ENCODE measurements around the gene ERGIC3. TPM values are rescaled to one million over a fixed set of nuclear protein-coding genes. Genes with fewer than 3 reads are reported as not detected.

ERGIC3 gene
- total RNA-seq, 4 donors from 2014 or later = 143 to 184 (median 163) TPM

DNA sequence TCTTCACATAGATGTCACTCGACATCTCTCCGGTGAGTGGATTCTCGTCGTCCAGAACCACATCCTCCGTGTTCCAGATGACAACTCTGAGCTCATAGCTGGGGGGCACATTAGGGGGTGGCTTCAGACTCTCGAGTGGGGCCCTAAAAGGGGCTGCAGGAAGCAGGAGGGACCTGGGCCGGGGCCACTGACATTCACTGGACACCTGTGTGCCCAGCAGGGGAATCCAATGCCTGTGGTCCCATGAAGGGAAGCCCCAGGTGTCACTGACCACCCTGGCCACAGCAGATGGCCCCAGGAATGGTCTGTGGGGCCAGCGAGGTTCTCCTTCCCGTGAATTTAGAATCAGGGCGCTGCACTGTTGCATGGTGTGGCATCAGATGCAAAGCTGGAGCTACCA lies 18.7 kb downstream of the ERGIC3 start:
- no peak for DNase-seq (ENCODE audit: low spot score)
- ATAC-seq (ENCODE audit: low FRiP score) = no peak
- TF ChIP-seq, protein P1, sequence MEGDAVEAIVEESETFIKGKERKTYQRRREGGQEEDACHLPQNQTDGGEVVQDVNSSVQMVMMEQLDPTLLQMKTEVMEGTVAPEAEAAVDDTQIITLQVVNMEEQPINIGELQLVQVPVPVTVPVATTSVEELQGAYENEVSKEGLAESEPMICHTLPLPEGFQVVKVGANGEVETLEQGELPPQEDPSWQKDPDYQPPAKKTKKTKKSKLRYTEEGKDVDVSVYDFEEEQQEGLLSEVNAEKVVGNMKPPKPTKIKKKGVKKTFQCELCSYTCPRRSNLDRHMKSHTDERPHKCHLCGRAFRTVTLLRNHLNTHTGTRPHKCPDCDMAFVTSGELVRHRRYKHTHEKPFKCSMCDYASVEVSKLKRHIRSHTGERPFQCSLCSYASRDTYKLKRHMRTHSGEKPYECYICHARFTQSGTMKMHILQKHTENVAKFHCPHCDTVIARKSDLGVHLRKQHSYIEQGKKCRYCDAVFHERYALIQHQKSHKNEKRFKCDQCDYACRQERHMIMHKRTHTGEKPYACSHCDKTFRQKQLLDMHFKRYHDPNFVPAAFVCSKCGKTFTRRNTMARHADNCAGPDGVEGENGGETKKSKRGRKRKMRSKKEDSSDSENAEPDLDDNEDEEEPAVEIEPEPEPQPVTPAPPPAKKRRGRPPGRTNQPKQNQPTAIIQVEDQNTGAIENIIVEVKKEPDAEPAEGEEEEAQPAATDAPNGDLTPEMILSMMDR (IDR thresholded peaks at IDR 0.05) = no peak

DNA sequence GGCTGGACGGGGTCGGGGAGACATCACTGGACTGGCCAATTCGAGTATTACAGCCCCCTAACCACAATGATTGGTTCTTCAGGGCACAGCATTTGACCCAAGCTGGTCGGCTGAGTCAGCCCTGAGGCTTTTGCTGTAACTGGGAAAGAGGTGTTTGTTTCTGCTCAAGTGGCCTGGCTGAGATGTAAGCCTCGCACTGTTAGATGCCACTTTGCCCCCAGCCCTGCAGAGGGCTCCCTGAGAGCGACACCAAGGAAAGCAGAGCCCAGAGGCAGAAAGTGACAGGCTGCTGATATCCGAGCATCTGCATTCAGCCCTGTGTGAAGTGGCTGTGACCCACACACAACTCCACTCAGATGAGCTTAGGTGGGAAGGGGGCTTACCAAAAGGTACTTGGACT lies 19.4 kb downstream of the ERGIC3 start:
- no peak for ATAC-seq (ENCODE audit: low FRiP score)
- DNase-seq (ENCODE audit: low spot score) = no peak
- TF ChIP-seq, protein P1 (IDR thresholded peaks at IDR 0.05) = no peak

DNA sequence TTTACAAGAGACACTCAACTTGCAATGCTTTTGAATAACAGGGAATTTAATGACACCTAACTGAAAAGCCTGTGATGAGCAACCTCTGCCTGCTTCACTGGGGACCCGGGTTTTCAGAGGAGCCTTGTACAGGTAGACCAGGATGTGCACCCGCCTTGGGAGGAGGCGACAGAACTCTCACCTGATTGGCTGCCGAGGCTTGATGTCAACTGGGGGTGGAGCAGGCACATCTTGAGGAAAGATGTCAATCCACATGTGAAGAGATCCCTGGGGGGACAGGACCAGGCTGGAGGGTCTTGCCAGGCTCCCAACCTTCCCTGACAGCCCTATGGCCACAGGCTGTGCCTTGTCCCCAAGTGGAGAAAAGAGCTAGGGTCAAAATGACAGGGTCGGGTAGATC lies 19.8 kb downstream of the ERGIC3 start:
- no peak for DNase-seq (ENCODE audit: low spot score)
- TF ChIP-seq, protein P1 (IDR thresholded peaks at IDR 0.05) = no peak
- ATAC-seq (ENCODE audit: low FRiP score) = no peak

DNA sequence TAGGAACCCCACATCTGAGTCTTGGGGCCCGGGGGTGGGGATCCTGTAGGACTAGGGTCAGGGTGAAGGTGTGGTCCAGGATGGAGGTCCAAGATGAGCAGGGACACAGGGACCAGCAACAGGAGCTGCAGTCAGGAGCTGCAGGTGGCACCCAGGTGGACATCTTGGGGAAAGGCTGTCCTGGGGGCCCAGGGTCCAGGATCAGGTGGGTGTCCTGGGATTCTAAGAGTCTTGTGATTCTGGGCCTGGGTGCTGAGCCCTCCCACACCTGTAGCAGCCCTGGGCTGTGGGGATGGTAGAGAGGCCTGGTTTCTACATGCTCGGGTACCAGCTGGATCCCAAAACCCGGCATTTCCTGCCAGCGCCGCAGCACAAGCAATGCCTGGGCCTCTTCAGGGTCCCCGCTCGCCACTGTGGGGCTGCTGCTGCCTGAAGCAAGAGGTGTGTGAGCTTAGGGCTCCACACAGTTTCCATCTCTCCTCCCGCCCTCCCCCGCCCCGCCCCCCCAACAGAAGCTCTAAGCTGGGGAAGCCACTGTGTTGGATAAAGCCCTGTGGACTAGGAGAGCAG lies 20.7 kb downstream of the ERGIC3 start:
- DNase-seq (ENCODE audit: low spot score) = no peak
- TF ChIP-seq, protein P1 (IDR thresholded peaks at IDR 0.05) = no peak
- no peak for ATAC-seq (ENCODE audit: low FRiP score)

DNA sequence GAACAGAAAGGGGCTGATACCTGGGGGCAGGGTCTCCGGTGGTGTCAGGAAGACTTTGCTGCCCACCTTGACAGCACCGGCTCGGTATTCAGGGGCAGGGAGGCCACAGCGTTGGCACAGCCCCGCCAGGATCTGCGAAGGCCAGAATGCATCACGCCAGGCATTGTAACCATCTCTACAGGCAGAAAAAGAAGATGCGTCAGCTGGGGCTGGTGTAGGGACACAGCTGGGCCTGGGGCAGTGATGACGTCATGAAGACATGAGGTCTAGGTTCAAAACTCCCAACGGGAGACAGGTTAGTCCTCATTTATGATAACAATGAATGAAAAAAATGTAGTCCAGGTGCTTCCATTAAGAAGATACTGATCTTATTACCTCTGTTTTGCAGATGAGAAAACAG lies 22.0 kb downstream of the ERGIC3 start:
- DNase-seq (ENCODE audit: low spot score) = no peak
- TF ChIP-seq, protein P1 (IDR thresholded peaks at IDR 0.05) = no peak
- ATAC-seq (ENCODE audit: low FRiP score) = no peak

DNA sequence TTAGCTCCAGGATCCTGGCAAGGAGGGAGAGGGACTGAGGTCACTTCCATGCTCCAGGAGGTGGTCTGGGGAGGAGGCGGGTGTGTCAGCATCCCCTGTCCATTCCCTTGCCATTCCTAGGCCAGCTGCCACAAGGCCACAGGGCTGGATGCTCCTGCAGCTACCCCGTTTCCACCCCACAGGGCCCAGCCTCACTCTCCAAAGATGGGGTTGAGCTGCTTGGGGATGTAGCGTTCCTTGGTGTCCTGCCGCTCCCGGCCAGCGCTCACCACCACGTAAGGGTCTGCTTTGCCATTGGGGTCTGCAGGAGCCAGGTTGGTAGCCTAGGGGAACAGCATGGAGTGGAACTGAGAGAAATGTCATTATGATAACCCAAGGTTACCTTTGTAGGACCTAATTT lies 23.0 kb downstream of the ERGIC3 start:
- TF ChIP-seq, protein P1 (IDR thresholded peaks at IDR 0.05) = no peak
- DNase-seq (ENCODE audit: low spot score) = no peak

DNA sequence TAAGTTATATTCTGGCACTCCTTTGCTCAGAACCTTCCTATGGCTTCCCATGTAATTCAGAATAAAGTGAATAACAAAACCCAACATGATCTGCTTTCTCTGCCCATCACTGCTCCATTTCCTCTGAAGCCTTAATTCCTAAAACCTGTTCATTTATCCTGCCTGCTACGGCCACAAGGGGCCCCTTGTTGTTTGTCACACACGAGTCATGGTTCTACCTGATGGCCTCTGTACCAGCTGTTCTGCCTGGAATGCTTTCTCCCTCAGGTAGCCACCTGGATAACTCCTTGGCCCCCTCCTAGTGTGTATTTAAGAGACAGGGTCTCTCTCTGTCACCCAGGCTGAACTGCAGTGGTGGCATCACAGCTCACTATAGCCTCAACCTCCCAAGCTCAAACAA lies 26.8 kb downstream of the ERGIC3 start:
- TF ChIP-seq, protein P1 (IDR thresholded peaks at IDR 0.05) = no peak
- DNase-seq (ENCODE audit: low spot score) (no peak), ATAC-seq (ENCODE audit: low FRiP score) (no peak)

More for the DNA sequence above, 23.0 kb downstream of the ERGIC3 start:
- no peak for ATAC-seq (ENCODE audit: low FRiP score)

All from omental fat pad (tissue), 4 donors.